Activated CD4-positive, alpha-beta memory T cell treated with anti-CD3 and anti-CD28 coated beads for 36 hours (primary cell): ENCODE measurements around the gene PDE3B. TPM values are rescaled to one million over a fixed set of nuclear protein-coding genes. Genes with fewer than 3 reads are reported as not detected.
"Not testable (repeated sequence)": the region's sequence is repeated elsewhere in the genome, so short reads cannot be mapped to it uniquely, and the experiment has no call there.

Experiments
- CTCF ChIA-PET: fragments of 350-600 bp; sonication (Branson Sonifier 250); formaldehyde crosslinking; loops from one replicate; lab custom pipeline; 2021; ENCODE audit warnings: antibody characterized with exemption, inconsistent platforms; lab: Charles Lee
- POLR2A ChIA-PET: fragments of 350-600 bp; sonication (Branson Sonifier 250); formaldehyde crosslinking; loops from one replicate; lab custom pipeline; 2021; ENCODE audit warnings: antibody characterized with exemption; lab: Charles Lee
- DNase-seq: peaks from one replicate; pipeline ENCODE4 v3.0.0-alpha.2; 2020
- H3K27ac Mint-ChIP-seq: one replicate; pipeline ENCODE4 v1.8.0; 2021; ENCODE audit warnings: mixed read lengths
- H3K27me3 Mint-ChIP-seq: one replicate; pipeline ENCODE4 v1.8.0; 2021; ENCODE audit warnings: mixed read lengths
- H3K36me3 Mint-ChIP-seq: one replicate; pipeline ENCODE4 v1.8.0; 2021; ENCODE audit warnings: mixed read lengths
- H3K4me1 Mint-ChIP-seq: one replicate; pipeline ENCODE4 v1.8.0; 2021; ENCODE audit warnings: low read depth, mixed read lengths
- H3K4me3 Mint-ChIP-seq: one replicate; pipeline ENCODE4 v1.8.0; 2021; ENCODE audit warnings: mild to moderate bottlenecking, mixed read lengths
- H3K9me3 Mint-ChIP-seq: one replicate; pipeline ENCODE4 v1.8.0; 2021; ENCODE audit warnings: mixed read lengths
- intact Hi-C: fragments of 100-400 bp; cut with micrococcal nuclease; formaldehyde crosslinking; loops from one replicate; pipeline ENCODE4 v1.15.1; 2023
- total RNA-seq, 2 experiments: library from RNA; stranded (reverse); gene quantifications; one replicate each; pipeline ENCODE4 v1.2.3, GENCODE V29; 2021

Gene PDE3B
- total RNA-seq, 2 experiments from 2014 or later: 21.6 to 21.8 TPM

GRCh38 chr11:14826600-14826999 is 183.0 kb downstream of the PDE3B start:
- Mint-ChIP-seq H3K27ac (no peak overlapping the region), H3K27me3 (no peaks in the 10 kb centered on the region), H3K9me3 (peaks cover 47% of the 10 kb centered on the region), H3K36me3 (peaks cover 34% of the 10 kb centered on the region), H3K4me3 (no peak overlapping the region), H3K4me1 (peaks cover 12% of the 10 kb centered on the region)
- ChIA-PET CTCF (interaction anchor here (1.1 kb wide), 1 partner anchor 82 kb away, joined by 3 read pairs; no protein-coding TSS in a partner anchor), POLR2A (no interaction called here)
- DNase-seq: no peak
- intact Hi-C loops: no loop called here

- peaks cover 30% of the 10 kb centered on the region for H3K36me3 Mint-ChIP-seq
- no peaks in the 10 kb centered on the region for H3K4me1 Mint-ChIP-seq
- peak; percentile 29 for DNase-seq
- no peaks in the 10 kb centered on the region for H3K27me3 Mint-ChIP-seq
- no peaks in the 10 kb centered on the region for H3K9me3 Mint-ChIP-seq
- ChIA-PET POLR2A (no interaction called here), CTCF (interaction anchor here (1.0 kb wide), 1 partner anchor 72 kb away, joined by 4 read pairs; no protein-coding TSS in a partner anchor)
- no peak overlapping the region for H3K27ac Mint-ChIP-seq
- H3K4me3 Mint-ChIP-seq: no peak overlapping the region
- intact Hi-C loops: no loop called here
Measured at GRCh38 chr11:14835496-14836492, 192.2 kb downstream of the PDE3B start.

GRCh38 chr11:14842002-14842401 is 198.4 kb downstream of the PDE3B start:
- CTCF ChIA-PET: no interaction called here
- DNase-seq: no peak
- intact Hi-C loops: no loop called here

GRCh38 chr11:14852571-14853177 is 209.1 kb downstream of the PDE3B start:
- ChIA-PET POLR2A (no interaction called here), CTCF (no interaction called here)
- H3K27me3 Mint-ChIP-seq: no peaks in the 10 kb centered on the region
- peak; percentile 20 for DNase-seq
- peaks cover 10% of the 10 kb centered on the region for H3K9me3 Mint-ChIP-seq
- no peak overlapping the region for H3K27ac Mint-ChIP-seq
- peaks cover 25% of the 10 kb centered on the region for H3K36me3 Mint-ChIP-seq
- intact Hi-C loops: no loop called here
- no peak overlapping the region for H3K4me3 Mint-ChIP-seq
- H3K4me1 Mint-ChIP-seq: peaks cover 18% of the 10 kb centered on the region

More at GRCh38 chr11:14842002-14842401, 198.4 kb downstream of the PDE3B start:
- Mint-ChIP-seq H3K36me3 (peaks cover 33% of the 10 kb centered on the region), H3K9me3 (peaks cover 8% of the 10 kb centered on the region), H3K27me3 (no peaks in the 10 kb centered on the region), H3K4me3 (no peak overlapping the region), H3K4me1 (no peaks in the 10 kb centered on the region), H3K27ac (no peak overlapping the region)
- POLR2A ChIA-PET: no interaction called here

DNA sequence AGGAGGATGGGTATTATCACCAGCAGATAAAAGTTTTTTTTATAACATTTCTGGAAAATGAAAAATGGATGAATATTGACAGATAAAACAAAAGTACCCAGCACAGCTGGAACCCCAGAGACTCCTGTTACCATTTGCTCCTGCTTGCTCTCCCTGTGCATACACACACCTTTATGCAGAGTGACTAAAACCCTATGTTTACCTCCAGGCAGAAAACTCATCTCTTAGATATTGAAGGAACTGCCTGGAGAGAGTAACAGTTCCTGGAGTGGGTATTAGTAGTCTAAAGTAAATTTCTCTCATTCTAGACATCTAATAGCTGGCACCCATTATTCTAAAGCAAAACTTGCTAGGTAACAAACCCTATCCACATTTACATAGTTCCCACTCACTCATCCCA is 210.5 kb downstream of the PDE3B start:
- Mint-ChIP-seq H3K9me3 (peaks cover 8% of the 10 kb centered on the region), H3K27me3 (no peaks in the 10 kb centered on the region), H3K36me3 (peaks cover 27% of the 10 kb centered on the region), H3K27ac (no peak overlapping the region), H3K4me3 (no peak overlapping the region), H3K4me1 (peaks cover 21% of the 10 kb centered on the region)
- intact Hi-C loops: no loop called here
- no peak for DNase-seq
- ChIA-PET POLR2A (no interaction called here), CTCF (no interaction called here)

DNA sequence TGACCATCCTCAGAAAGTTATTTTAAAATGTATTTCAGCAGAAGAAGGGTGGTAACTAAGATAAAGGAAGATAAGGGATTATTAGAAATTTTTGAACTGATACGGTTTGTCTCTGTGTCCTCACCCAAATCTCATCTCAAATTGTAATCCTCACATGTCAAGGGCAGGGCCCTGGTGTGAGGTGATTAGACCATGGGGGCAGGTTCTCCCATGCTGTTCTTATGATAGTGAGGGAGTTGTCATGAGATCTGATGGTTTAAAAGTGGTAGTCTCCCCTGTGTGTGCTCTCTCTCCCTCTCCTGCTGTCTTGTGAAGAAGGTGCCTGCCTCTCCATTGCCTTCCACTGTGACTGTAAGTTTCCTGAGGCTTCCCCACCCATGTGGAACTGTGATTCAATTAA is 212.3 kb downstream of the PDE3B start:
- Mint-ChIP-seq H3K27me3 (no peaks in the 10 kb centered on the region), H3K36me3 (peaks cover 27% of the 10 kb centered on the region), H3K4me3 (no peak overlapping the region), H3K4me1 (peaks cover 20% of the 10 kb centered on the region), H3K27ac (no peak overlapping the region), H3K9me3 (peaks cover 8% of the 10 kb centered on the region)
- intact Hi-C loops: no loop called here
- POLR2A ChIA-PET: no interaction called here
- CTCF ChIA-PET: interaction anchor here (3.6 kb wide), 1 partner anchor 52 kb away, joined by 18 read pairs; no protein-coding TSS in a partner anchor
- no peak for DNase-seq

- intact Hi-C loops: no loop called here
- peaks cover 12% of the 10 kb centered on the region for H3K4me1 Mint-ChIP-seq
- ChIA-PET CTCF (interaction anchor here (1.1 to 3.6 kb wide), 4 partner anchors 34 to 320 kb away, joined by 3 to 18 read pairs (median 4); partner anchors contain the start of gene CYP2R1), POLR2A (no interaction called here)
- no peak for DNase-seq
- H3K27me3 Mint-ChIP-seq: no peaks in the 10 kb centered on the region
- H3K4me3 Mint-ChIP-seq: no peak overlapping the region
- H3K9me3 Mint-ChIP-seq: peaks cover 8% of the 10 kb centered on the region
- H3K36me3 Mint-ChIP-seq: peaks cover 35% of the 10 kb centered on the region
- no peak overlapping the region for H3K27ac Mint-ChIP-seq
Measured at GRCh38 chr11:14857621-14858020, 214.0 kb downstream of the PDE3B start.

GRCh38 chr11:14858404-14858803 is 214.8 kb downstream of the PDE3B start:
- H3K4me1 Mint-ChIP-seq: peaks cover 12% of the 10 kb centered on the region
- H3K9me3 Mint-ChIP-seq: peaks cover 14% of the 10 kb centered on the region
- no peaks in the 10 kb centered on the region for H3K27me3 Mint-ChIP-seq
- no peak overlapping the region for H3K27ac Mint-ChIP-seq
- intact Hi-C loops: no loop called here
- H3K4me3 Mint-ChIP-seq: no peak overlapping the region
- CTCF ChIA-PET: interaction anchor here (3.6 kb wide), 1 partner anchor 50 kb away, joined by 18 read pairs; no protein-coding TSS in a partner anchor
- POLR2A ChIA-PET: no interaction called here
- DNase-seq: no peak
- H3K36me3 Mint-ChIP-seq: peaks cover 42% of the 10 kb centered on the region

DNA sequence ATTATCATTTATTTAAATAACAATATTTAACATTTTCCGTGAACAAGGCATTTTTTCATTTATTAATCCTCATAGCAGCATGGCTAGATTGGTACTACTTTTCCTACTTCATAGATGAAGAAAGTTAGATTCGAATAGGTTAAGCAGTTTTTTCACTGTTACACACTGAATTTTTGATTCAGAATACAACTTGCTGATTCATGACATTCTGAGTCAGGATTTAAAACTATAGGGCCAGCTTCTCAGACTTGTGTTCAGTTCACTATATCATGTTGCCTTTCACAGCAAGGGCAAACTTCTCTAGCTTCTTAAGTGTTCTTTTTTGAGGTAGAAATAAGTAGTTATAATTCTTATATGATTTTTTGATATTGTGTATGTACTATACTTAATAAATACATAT is 216.9 kb downstream of the PDE3B start:
- H3K4me3 Mint-ChIP-seq: no peak overlapping the region
- peaks cover 12% of the 10 kb centered on the region for H3K4me1 Mint-ChIP-seq
- peaks cover 48% of the 10 kb centered on the region for H3K36me3 Mint-ChIP-seq
- peaks cover 25% of the 10 kb centered on the region for H3K9me3 Mint-ChIP-seq
- intact Hi-C loops: no loop called here
- no peaks in the 10 kb centered on the region for H3K27me3 Mint-ChIP-seq
- CTCF ChIA-PET: interaction anchor here (1.0 kb wide), 1 partner anchor 48 kb away, joined by 5 read pairs; no protein-coding TSS in a partner anchor
- POLR2A ChIA-PET: no interaction called here
- no peak for DNase-seq
- H3K27ac Mint-ChIP-seq: no peak overlapping the region

DNA sequence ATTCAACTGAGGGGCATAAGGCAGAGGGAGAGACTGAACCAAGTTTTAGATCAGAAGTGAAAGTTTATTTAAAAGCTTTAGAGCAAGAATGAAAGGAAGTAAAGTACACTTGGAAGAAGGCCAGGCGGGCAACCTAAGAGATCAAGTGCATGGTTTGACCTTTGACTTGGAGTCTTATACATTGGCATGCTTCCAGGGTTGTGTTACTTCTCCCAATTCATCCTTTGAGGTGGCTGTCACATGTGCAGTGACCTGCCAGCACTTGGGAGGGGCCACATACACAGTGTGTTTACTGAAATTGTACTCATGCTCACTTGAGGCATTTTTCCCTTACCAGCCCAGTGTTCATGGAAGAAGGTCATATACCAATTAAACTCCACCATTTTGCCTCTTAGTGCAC is 218.1 kb downstream of the PDE3B start:
- Mint-ChIP-seq H3K9me3 (peaks cover 19% of the 10 kb centered on the region), H3K27me3 (no peaks in the 10 kb centered on the region), H3K4me1 (peaks cover 17% of the 10 kb centered on the region), H3K4me3 (no peak overlapping the region), H3K36me3 (peaks cover 41% of the 10 kb centered on the region), H3K27ac (no peak overlapping the region)
- no peak for DNase-seq
- intact Hi-C loops: no loop called here
- CTCF ChIA-PET: no interaction called here
- POLR2A ChIA-PET: no interaction called here

- POLR2A ChIA-PET, DNase-seq: not testable (repeated sequence)
Measured at GRCh38 chr11:14863775-14864174, 220.2 kb downstream of the PDE3B start.

GRCh38 chr11:14872032-14872431 is 228.4 kb downstream of the PDE3B start:
- no peak for DNase-seq
- Mint-ChIP-seq H3K4me3 (no peak overlapping the region), H3K27me3 (no peaks in the 10 kb centered on the region), H3K27ac (peak overlapping the region; percentile 18), H3K4me1 (peaks cover 5% of the 10 kb centered on the region), H3K9me3 (no peaks in the 10 kb centered on the region), H3K36me3 (peaks cover 23% of the 10 kb centered on the region)
- POLR2A ChIA-PET: no interaction called here
- intact Hi-C loops: no loop called here
- CTCF ChIA-PET: no interaction called here

More at GRCh38 chr11:14863775-14864174, 220.2 kb downstream of the PDE3B start:
- H3K27ac Mint-ChIP-seq, CTCF ChIA-PET, H3K27me3 Mint-ChIP-seq, H3K4me3 Mint-ChIP-seq, H3K4me1 Mint-ChIP-seq, intact Hi-C loops: not testable (repeated sequence)
- H3K36me3 Mint-ChIP-seq: peaks cover 46% of the 10 kb centered on the region
- H3K9me3 Mint-ChIP-seq: peaks cover 19% of the 10 kb centered on the region
